Adrenal gland (tissue), 5 donors: ENCODE measurements around the gene JUP.

ENCODE experiments used
- CTCF ChIP-seq, 6 experiments: fragments of 450-650 bp in 4 of 6; fragments of 200-600 bp in 2 of 6; sonication (generic) in 1 of 6; IDR thresholded peaks; 1 replicate in 5 of 6; 2 replicates in 1 of 6; pipeline versions ENCODE4 v1.5.1 to v1.8.0; 2016 to 2021; ENCODE audit warnings: antibody characterized with exemption in 6 of 6, mild to moderate bottlenecking in 2 of 6, moderate library complexity in 1 of 6
- POLR2A ChIP-seq, 2 donors: fragments of 450-650 bp; IDR thresholded peaks; one replicate each; pipeline ENCODE4 v1.6.1; 2017; ENCODE audit warnings: antibody characterized with exemption in 2 of 2, mild to moderate bottlenecking in 2 of 2, moderate library complexity in 1 of 2
- donor health status: DM: no; HTN: no; CAD: no.

- TF ChIP-seq CTCF (IDR thresholded peaks at IDR 0.05) (no peak), POLR2A (IDR thresholded peaks at IDR 0.05) (no peak)
Observed at GRCh38 chr17:41751288-41751687, 35.2 kb downstream of the JUP start.
